Measurements from ENCODE around the gene TM4SF5. TPM values are rescaled to one million over a fixed set of nuclear protein-coding genes. Genes with fewer than 3 reads are reported as not detected.
A peak's percentile ranks its signal among the peaks of the same experiment; 100 is the strongest.

Gene TM4SF5
- total RNA-seq, 2 donors from 2014 or later = not detected

- Histone ChIP-seq H3K4me1 (peaks cover 0 to 16% of the 10 kb centered on the region in 2 donors), H3K9me3 (no peaks in the 10 kb centered on the region), H3K27ac (peak overlapping the region in 1 of 2 donors; percentile 74), H3K27me3 (peaks cover 0 to 4% of the 10 kb centered on the region in 2 donors), H3K4me3 (peak overlapping the region; percentile 66 to 79), H3K36me3 (no peaks in the 10 kb centered on the region)
- no peak for TF ChIP-seq CTCF (IDR thresholded peaks at IDR 0.05)
- DNase-seq (ENCODE audit: low spot score) = no peak
These were observed 31.7 kb upstream of the TM4SF5 start for GRCh38 chr17:4740025-4740351.

GRCh38 chr17:4740584-4740983 lies 31.1 kb upstream of the TM4SF5 start:
- Histone ChIP-seq H3K4me3 (no peak overlapping the region), H3K9me3 (no peaks in the 10 kb centered on the region), H3K27me3 (peaks cover under 1 to 10% of the 10 kb centered on the region in 2 donors), H3K36me3 (no peaks in the 10 kb centered on the region), H3K27ac (no peak overlapping the region), H3K4me1 (peaks cover 0 to 22% of the 10 kb centered on the region in 2 donors)
- TF ChIP-seq CTCF (IDR thresholded peaks at IDR 0.05) = no peak
- DNase-seq (ENCODE audit: low spot score) = no peak

GRCh38 chr17:4741544-4741943 lies 30.1 kb upstream of the TM4SF5 start:
- Histone ChIP-seq H3K36me3 (no peaks in the 10 kb centered on the region), H3K4me3 (no peak overlapping the region), H3K4me1 (peaks cover 0 to 25% of the 10 kb centered on the region in 2 donors), H3K27me3 (peaks cover 5 to 14% of the 10 kb centered on the region in 2 donors), H3K27ac (no peak overlapping the region), H3K9me3 (no peaks in the 10 kb centered on the region)
- DNase-seq (ENCODE audit: low spot score) = no peak
- TF ChIP-seq CTCF (IDR thresholded peaks at IDR 0.05) = no peak

GRCh38 chr17:4742133-4742532 lies 29.6 kb upstream of the TM4SF5 start:
- Histone ChIP-seq H3K36me3 (no peaks in the 10 kb centered on the region), H3K4me3 (no peak overlapping the region), H3K27ac (no peak overlapping the region), H3K4me1 (peaks cover 0 to 25% of the 10 kb centered on the region in 2 donors), H3K27me3 (peaks cover 5 to 14% of the 10 kb centered on the region in 2 donors), H3K9me3 (no peaks in the 10 kb centered on the region)
- DNase-seq (ENCODE audit: low spot score) = no peak
- TF ChIP-seq CTCF (IDR thresholded peaks at IDR 0.05) = no peak

- DNase-seq (ENCODE audit: low spot score) = no peak
- Histone ChIP-seq H3K36me3 (no peaks in the 10 kb centered on the region), H3K4me1 (peaks cover 0 to 26% of the 10 kb centered on the region in 2 donors), H3K4me3 (no peak overlapping the region), H3K27me3 (peaks cover 5 to 14% of the 10 kb centered on the region in 2 donors), H3K9me3 (no peaks in the 10 kb centered on the region), H3K27ac (no peak overlapping the region)
- TF ChIP-seq CTCF (IDR thresholded peaks at IDR 0.05) = no peak
These were observed 29.1 kb upstream of the TM4SF5 start for GRCh38 chr17:4742629-4743028.

GRCh38 chr17:4743216-4743615 lies 28.5 kb upstream of the TM4SF5 start:
- H3K27ac ChIP-seq = no peak overlapping the region
- TF ChIP-seq CTCF (IDR thresholded peaks at IDR 0.05) = no peak
- no peak overlapping the region for H3K4me3 ChIP-seq
- H3K4me1 ChIP-seq = peaks cover 0 to 31% of the 10 kb centered on the region in 2 donors
- DNase-seq (ENCODE audit: low spot score) = no peak
- no peaks in the 10 kb centered on the region for H3K9me3 ChIP-seq
- peaks cover 5 to 14% of the 10 kb centered on the region in 2 donors for H3K27me3 ChIP-seq
- no peaks in the 10 kb centered on the region for H3K36me3 ChIP-seq
